WI38 (cell line): Measurements from ENCODE around the gene TRAFD1.
"Not testable (repeated sequence)": the region's sequence is repeated elsewhere in the genome, so short reads cannot be mapped to it uniquely, and the experiment has no call there.

Experiments
- H3K4me3 ChIP-seq: 2 replicates; pipeline ENCODE4 v1.5.1; 2011; ENCODE audit warnings: low read depth, mild to moderate bottlenecking, control low read depth, low read length
- CTCF ChIP-seq: IDR thresholded peaks from 2 replicates; pipeline ENCODE4 v1.5.1; 2012; ENCODE audit warnings: low read depth, mild to moderate bottlenecking, control low read depth, low read length

Gene TRAFD1

GRCh38 chr12:112153893-112154219 is 28.5 kb downstream of the TRAFD1 start:
- H3K4me3 ChIP-seq, result no peak overlapping the region
- TF ChIP-seq CTCF, result no peak

- not testable (repeated sequence) for H3K4me3 ChIP-seq
Measured at GRCh38 chr12:112158461-112159145, 33.2 kb downstream of the TRAFD1 start.

GRCh38 chr12:112159146-112159541 is 33.8 kb downstream of the TRAFD1 start:
- no peak overlapping the region for H3K4me3 ChIP-seq
- TF ChIP-seq CTCF, result no peak

GRCh38 chr12:112160611-112161010 is 35.3 kb downstream of the TRAFD1 start:
- TF ChIP-seq CTCF, result no peak
- no peak overlapping the region for H3K4me3 ChIP-seq

GRCh38 chr12:112161711-112162110 is 36.4 kb downstream of the TRAFD1 start:
- H3K4me3 ChIP-seq, result no peak overlapping the region
- no peak for TF ChIP-seq CTCF

- no peak overlapping the region for H3K4me3 ChIP-seq
- TF ChIP-seq CTCF, result no peak
Measured at GRCh38 chr12:112162241-112162790, 37.0 kb downstream of the TRAFD1 start.

GRCh38 chr12:112163056-112163455 is 37.7 kb downstream of the TRAFD1 start:
- TF ChIP-seq CTCF, result no peak
- H3K4me3 ChIP-seq, result no peak overlapping the region

GRCh38 chr12:112163471-112163991 is 38.2 kb downstream of the TRAFD1 start:
- no peak for TF ChIP-seq CTCF
- no peak overlapping the region for H3K4me3 ChIP-seq
